GM18508 (cell line): ENCODE measurements around the gene GALNT9.
"Not testable (repeated sequence)": the region's sequence is repeated elsewhere in the genome, so short reads cannot be mapped to it uniquely, and the experiment has no call there.

Experiments used
- ATAC-seq: cut with Tn5 transposase; IDR thresholded peaks from one replicate; pipeline ENCODE4 v1.9.1; 2021; ENCODE audit warnings: moderate number of reproducible peaks; ENCODE audit not compliant: insufficient read depth, unreplicated experiment

Gene GALNT9

DNA sequence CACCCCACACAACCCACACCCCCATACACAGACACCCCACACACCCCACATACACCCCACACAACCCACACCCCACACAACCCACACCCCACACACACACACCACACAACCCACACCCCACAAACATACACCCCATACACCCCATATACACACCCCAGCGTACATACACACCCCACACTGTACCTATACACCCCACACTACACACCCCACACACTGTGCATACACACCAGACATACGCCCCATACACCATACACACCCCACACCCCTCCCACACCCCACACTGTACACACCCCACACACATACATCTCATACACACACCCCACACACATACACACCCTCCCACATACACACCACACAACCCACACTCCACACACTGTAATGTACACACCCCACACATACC is 104.9 kb downstream of the GALNT9 start:
- ATAC-seq: no peak

DNA sequence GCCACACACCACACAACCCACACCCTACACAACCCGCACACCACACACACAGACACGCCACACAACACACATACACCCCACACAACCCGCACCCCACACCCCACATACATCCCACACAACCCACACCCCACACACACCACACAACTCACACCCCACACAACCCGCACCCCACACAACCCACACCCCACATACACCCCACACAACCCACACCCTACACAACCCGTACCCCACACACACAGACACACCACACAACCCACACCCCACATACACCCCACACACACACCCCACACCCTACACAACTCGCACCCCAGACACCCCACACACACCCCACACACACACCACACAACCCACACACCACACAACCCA is 106.6 kb downstream of the GALNT9 start:
- ATAC-seq: no peak

DNA sequence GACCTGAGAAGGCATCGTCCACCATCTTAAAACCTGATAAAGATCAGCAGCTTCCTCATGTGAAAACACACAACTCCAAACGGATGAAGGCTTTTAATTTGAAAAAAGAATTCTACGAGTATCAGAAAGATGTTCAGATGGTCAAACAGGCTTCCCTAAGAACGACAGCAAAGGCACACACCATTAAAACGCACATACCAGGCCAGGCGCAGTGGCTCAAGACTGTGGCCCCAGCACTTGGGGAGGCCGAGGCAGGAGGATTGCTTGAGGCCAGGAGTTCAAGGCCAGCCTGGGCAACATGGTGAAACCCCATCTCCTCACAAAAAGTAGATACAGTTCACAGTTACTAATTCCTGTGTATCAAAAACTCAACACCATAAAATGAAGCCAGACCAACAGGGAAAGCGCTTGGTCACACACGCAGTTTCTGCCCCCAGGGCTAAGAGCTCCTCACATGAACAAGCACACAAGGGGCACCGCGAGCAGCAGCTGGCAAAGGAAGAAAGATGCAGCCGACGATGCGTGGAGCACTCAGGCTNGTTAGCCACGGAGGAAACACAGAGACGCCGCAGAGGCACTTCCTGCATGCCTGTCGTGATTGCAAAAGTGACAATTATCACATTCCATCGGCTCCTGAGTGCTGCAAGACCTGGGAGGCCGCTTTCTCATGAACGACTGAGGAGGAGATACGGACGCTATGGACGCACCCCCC is 107.1 kb downstream of the GALNT9 start:
- no peak for ATAC-seq

DNA sequence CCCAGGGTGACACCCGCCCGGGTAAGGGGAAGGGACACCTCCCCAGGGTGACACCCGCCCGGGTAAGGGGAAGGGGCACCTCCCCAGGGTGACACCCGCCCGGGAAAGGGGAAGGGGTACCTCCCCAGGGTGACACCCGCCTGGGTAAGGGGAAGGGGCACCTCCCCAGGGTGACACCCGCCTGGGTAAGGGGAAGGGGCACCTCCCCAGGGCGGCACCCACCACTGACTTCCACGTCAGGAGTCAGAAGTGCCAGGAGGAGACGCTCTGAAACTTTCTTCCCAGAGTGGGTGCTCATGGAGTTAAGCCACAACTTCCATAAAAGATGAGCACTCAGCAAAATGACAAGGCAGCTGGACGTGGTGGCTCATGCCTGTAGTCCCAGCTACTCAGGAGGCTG is 109.6 kb downstream of the GALNT9 start:
- ATAC-seq: not testable (repeated sequence)

DNA sequence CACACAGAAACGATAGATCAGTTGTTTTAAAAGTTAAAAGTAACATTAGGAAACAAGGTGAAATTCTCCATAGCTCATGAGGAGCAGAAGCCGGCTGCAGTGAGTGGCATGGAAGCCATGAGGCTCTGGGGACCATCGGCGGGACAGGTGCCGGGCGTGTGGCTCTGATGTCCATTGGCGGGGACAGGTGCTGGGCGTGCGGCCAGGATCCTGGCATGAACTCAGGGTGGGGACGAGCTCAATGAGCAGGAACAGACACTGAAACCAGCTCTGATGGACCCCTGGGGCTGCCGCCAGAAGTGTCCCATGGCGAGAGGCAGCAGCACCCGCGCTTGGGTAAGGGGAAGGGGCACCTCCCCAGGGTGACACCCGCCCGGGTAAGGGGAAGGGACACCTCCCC is 110.1 kb downstream of the GALNT9 start:
- no peak for ATAC-seq

DNA sequence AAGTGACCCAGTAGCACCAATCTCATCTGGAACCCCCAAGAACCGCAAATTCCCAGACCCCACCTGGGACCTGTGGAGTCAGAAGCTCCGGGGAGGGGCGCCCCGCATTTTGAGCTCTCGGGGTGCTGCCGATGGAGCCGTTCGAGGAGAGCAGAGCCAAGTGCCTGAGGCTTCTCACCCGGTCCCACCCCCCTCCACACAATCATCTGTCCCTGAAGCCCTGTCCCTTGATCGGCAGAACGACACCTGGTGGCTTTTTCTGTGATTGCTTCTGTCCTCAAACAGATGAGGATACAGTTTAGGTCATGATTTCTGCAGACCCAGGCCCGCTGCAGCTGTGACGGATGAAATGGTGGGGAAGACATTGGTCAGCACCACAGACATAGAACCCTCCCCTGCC is 110.5 kb downstream of the GALNT9 start:
- ATAC-seq: no peak

DNA sequence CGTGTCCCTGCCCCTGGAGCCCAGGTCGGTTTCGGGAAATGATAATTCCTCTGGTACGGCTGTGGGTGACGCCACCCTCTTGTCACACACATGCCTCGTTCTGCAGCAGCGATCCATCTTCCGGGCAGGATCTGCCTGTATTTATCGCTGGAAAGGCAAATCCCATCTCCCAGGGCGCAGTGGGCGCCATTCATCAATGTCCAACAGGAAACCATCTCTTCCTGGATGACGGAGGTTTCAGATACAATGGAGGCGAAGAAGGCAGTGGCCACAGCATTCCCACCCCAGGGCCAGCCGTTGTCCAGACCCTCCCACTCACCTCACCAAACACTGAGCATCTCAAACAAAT is 110.9 kb downstream of the GALNT9 start:
- no peak for ATAC-seq

DNA sequence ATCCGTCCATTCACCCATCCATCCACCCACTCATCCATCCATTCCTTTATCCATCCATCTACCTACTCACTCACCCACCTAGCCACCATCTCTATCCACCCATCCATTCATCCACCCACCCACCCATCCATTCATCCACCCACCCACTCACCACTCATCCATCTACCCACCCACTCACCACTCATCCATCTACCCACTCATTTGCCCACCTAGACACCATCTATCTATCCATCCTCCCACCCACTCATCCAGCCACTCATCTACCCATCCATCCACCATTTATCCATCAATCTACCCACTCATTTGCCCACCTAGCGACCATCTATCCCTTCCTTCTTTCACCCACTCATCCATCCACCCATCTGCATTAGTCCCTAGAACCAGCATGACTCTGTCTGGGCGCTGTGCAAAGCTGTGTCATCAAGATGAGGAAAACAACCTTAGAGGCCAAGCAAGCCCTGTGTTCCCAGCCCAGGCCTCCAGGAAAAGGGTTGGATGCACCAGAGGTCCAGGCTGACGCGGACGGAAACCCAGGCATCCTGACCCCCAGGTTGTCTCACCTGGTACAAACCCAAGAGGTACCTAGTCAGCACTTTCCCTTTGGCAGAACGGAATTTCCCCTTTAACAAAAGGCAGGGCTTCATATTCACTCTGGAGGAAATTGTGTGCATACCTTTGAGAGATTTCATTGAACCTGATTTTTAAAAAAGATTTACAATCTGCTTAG is 111.4 kb downstream of the GALNT9 start:
- no peak for ATAC-seq

DNA sequence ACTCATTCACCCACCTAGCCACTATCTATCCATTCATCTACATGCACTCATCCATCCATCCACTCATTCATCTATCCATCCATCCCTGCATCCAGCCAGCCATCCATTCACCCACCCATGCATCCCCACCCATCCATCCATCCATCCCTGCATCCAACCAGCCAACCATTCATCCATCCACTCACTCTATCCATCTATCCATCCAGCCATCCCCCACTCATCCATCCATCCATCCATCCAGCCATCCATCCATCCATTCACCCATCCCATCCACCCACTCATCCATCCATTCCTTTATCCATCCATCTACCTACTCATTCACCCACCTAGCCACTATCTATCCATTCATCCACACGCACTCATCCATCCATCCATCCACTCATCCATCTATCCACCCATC is 112.0 kb downstream of the GALNT9 start:
- no peak for ATAC-seq

DNA sequence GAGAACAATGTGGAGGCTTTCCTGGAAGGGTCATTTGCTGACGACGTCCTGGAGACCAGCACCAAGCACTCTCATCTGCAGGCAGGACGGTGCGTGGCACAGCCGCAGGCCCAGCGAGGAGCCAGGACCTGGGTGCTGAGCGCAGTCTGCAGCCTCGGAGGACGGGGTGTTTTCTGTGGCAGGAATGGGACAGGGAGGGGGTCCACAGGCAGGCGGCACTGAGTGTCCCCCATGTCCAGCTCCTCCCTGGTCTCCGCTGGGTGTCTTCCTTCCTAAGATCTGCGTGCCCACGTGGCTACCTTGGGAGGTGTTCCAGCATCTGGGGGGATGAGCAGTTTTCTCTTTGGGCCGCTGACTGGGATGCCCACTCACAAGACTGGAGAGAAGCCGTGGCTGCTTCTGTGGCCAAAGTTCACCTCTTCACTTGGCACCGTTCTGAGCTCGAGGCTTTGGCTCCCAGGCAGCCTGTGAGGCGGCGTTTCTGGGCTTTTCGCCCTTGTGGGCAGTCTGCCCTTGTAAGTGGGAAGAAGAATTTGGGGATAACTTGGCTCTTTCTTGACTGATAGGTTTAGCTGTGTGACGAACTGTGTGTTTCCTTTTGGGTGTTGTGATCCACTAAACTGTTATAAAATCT is 112.9 kb downstream of the GALNT9 start:
- ATAC-seq: no peak

DNA sequence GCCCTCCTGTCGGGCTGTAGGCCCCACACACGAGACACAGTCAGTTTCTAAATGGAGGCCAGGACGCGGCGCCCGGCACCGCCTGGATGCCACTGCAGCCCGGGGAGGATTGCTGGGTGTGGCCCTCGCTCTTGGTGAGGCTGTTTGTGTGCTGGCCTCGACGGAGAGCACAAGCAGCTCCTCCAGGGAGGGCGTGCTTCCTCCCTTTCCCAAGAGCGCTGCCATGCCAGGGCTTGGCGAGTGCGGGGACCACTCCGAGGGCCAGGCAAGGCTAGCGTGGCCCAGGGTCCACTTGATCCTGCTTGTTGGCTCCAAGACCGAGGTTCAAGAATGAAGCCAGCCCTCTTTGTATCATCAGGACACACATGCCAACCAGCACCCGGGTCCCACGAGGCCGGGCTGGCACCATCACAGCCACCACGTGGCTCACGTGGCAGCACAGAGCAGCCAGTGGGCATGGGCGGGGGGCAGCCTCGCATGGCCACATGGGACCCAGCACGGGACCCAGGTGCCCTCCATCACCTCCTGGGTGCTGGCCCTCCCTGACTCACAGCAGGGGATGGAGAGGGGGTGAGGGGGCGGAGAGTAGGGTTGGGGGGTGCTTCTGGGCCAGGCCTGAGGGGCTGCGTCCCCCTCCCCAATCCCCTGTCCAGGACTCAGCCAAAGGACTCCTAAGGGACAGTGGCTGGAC is 113.9 kb downstream of the GALNT9 start:
- ATAC-seq: no peak

DNA sequence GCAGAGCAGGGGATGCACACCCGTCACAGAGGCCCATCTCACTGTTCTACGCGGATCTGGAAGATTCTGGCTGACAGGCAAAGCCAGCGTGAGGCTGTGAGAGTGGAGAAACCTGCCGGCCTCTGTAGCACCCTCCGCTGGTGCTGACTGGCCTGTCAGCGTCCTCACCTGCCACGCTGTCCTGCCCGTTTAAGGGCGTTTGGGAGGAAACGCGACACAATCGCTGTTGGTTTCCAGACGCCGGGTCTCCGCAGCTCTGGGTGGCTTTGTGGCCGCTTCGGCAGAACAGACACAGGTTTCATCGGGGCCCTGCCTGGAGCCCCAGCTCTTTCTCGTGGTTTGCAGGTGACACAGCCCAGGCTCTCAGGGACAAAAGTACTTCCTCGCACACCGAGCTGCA is 114.5 kb downstream of the GALNT9 start:
- no peak for ATAC-seq

DNA sequence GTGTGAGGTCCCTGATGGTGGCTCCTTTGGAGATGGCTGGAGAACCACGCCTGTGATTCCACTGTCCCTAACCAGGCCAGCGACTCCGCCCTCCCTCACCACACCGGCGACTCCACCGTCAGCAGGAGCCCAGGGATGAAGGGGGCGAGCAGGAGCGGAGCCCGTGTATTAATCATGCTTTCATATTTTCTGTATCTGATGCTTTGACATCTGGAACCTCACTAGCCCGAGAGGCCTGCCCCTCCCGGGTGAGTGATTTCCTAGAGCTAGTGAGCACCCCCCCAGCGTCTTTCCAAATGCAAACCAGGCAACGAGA is 115.3 kb downstream of the GALNT9 start:
- ATAC-seq: no peak

DNA sequence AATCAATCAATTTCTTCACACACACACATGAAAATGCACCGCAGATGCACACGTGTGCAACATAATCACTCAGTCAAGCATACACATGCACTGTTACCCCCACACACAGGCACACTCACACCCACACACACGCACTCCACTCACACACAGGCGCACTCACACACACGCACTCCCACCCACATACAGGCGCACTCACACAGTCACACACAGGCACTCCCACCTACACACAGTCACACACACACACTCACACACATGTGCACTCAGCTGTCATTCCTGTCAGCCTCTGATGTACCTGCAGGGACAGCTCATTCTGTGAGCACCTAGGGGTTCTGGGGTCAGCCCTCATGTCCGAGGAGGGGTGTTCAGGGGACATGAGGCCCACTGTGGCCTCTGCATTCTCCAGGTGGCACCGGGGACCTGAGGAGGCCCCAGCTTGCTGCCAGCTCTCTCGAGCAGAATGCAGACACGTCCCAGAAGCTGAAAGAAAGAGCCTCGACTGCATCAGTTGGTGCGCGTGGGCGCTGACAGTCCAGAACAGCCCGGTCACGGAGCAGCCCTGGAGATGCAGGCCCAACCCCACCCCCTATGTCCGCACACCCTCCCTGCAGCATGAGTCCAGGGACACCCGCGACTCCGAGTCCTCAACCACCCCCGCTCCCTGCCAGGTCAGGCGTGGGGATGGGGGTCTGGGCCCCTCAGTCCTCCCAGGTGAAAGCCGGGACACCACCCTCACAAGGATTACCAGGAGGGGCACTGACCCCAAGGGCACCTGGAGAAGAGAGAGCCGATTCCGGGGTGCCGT is 115.8 kb downstream of the GALNT9 start:
- ATAC-seq: no peak

DNA sequence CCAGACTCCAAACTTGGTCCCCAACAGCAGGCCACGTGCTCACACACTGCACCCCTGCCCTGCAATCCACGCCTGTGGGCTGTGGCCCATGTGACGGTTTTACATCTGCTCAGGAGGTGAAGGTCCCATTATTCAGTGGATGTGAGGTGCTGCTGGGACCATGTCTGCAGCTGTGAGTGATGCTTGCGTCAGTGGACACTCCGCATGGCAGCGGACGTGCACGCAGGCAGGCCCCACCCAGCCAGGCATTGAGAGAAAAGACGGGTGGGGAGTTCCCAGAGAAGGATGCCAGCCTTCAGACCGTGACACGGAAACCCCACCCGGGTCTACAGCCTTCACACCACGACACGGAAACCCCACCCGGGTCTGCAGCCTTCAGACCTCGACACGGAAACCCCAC is 117.6 kb downstream of the GALNT9 start:
- no peak for ATAC-seq

DNA sequence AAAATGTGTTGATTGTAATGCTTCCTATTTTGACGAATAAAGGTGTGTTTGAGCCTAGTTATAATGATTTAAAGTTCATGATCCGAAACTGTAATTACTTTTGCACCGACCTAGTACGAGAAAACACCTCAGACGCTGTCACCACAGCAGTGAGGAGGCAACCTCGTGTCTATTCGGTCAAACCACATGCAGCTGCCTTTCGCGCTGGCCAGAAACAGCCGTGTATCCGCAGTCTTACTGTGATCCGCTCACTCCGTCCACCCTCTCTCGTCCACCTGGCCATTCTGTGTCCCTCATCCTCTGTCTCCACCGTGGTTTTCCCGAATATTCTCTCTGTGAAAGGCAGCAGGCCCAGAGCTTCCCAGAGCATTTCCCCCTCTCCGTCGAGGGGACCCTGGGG is 118.1 kb downstream of the GALNT9 start:
- ATAC-seq: no peak

DNA sequence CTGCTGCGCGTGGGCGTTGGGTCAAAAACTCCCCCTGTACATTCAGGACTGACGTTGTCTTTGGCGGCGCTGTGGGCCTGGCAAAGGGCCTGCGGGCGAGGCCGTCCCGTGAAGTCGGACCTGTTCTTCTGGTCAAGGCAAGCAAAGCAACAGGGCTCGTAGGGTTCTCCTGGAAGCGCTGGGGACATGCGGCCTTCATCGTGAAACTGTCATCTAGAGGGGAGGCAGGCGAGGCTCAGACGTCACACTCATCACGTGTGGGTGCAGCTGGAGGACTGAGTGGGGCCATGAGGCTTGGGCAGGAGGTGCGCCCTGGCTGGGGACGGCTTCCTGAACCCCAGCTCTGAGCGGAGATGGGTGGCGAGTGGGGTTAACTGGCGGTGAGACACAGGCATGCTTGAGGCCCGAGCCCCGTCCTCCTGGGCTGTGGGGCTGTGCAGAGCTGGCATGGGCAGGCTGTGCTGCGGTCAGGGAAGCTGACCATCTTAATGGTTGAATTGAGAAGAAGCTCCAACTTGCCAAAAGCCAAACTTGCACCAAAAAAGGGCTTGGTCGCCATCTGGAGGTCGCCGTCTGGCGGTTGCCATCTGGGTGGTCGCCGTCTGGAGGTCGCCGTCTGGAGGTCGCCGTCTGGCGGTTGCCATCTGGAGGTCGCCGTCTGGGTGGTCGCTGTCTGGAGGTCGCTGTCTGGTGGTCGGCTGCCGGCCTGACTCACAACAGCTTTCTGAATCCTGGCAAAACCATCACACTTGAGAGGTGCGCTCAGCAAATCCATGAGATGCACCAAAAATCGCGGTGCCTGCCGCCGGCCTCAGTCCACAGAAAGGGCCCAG is 119.0 kb downstream of the GALNT9 start:
- no peak for ATAC-seq

DNA sequence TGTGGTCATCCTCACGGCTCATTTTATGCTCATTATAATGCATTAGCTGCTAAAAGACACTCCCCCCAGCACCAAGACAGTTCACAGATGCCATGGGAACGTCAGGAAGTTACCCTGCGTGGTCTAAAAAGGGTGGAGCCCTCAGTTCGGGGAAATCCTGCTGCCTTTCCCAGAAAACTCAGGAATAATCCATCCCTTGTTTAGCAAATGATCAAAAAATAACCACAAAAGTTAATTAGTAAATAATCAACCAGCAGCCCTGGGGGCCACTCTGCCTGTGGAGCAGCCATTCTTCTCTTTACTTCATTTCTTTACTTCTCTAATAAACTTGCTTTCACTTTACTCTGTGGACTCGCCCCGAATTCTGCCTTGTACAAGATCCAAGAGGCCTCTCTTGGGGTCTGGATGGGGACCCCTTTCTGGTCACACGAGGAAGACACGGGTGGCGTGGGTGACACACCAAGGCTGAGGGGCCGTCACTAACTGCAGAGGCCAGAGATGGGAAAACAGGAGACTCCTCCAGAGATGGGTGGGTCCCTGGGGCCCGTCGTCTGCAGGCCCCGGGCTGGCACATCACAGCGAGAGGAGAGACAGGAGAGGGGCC is 119.7 kb downstream of the GALNT9 start:
- ATAC-seq: no peak

DNA sequence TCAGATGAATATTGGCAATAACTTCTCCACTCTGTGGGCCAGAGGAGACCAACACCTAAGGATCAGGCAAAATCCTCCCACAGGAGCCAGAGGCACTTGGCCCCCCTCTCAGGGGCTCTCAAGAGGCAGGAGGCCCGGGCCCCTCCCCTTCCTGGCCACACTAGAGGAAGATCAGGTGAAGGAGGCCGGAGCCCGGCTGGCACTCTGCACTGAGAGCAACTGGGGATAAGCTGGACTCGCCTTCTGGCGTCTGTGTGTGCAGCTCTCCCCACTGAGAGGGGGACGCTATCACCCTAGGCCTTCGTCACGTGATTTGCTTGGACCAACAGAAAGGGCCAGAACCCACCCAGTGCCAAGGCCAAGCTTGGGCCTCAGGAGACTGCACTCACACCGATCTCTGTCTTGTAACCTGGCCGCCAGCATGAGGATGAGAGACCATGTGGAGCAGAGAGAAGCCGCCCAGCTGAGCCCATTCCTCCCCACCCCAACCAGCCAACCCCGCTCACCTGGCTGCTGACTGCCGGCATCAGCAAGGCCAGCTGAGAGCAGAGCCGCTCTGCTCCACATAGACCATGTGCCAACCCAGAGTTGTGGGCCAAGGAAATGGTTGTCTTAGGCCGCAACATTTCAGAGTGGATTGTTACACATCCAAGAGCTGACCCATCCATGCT is 121.1 kb downstream of the GALNT9 start:
- ATAC-seq: no peak
